B cell (primary cell): Measurements from ENCODE around the gene RCOR3. TPM values are rescaled to one million over a fixed set of nuclear protein-coding genes. Genes with fewer than 3 reads are reported as not detected.

Source experiments
- ATAC-seq: fragments of 200-7000 bp; cut with Tn5 transposase; one replicate; pipeline ENCODE4 v1.10.0; 2021; ENCODE audit warnings: low read depth, mild to moderate bottlenecking, moderate number of reproducible peaks, moderate library complexity
- CTCF ChIA-PET: fragments of 350-600 bp; sonication (Branson Sonifier 250); formaldehyde crosslinking; loops from one replicate; lab custom pipeline; 2021; ENCODE audit warnings: antibody characterized with exemption, inconsistent platforms; lab: Charles Lee
- POLR2A ChIA-PET: fragments of 350-600 bp; sonication (Branson Sonifier 250); formaldehyde crosslinking; loops from one replicate; lab custom pipeline; 2021; ENCODE audit warnings: antibody characterized with exemption; lab: Charles Lee
- DNase-seq: peaks from one replicate; pipeline ENCODE4 v3.0.0; 2013
- H2AFZ ChIP-seq: 2 replicates; pipeline ENCODE4 v1.6.1; 2012; ENCODE audit warnings: mild to moderate bottlenecking, low read depth, low read length; ENCODE audit not compliant: insufficient read depth, poor library complexity, severe bottlenecking
- H3K27ac ChIP-seq, 2 donors: 1 replicate in 1 of 2; 2 replicates in 1 of 2; pipeline ENCODE4 v1.5.1; 2012 to 2013; ENCODE audit warnings: low read length in 2 of 2, mild to moderate bottlenecking in 2 of 2, moderate library complexity in 1 of 2
- H3K27me3 ChIP-seq, 4 experiments: fragments of 200-600 bp in 1 of 4; sonication (generic) in 1 of 4; replicated peaks in 1 of 4; 1 replicate in 2 of 4; 2 replicates in 2 of 4; pipeline versions ENCODE4 v1.6.1 to v1.7.0; 2013 to 2016; ENCODE audit warnings: low read length in 3 of 4, mild to moderate bottlenecking in 2 of 4, mixed read lengths in 1 of 4, moderate library complexity in 1 of 4; ENCODE audit not compliant: insufficient read depth in 4 of 4, control insufficient read depth in 3 of 4; ENCODE audit errors: control extremely low read depth in 1 of 4
- H3K36me3 ChIP-seq, 2 experiments: replicated peaks in 1 of 2; 1 replicate in 1 of 2; 2 replicates in 1 of 2; pipeline versions ENCODE4 v1.6.1 to v1.7.1; 2013; ENCODE audit warnings: low read length in 1 of 2; ENCODE audit not compliant: insufficient read depth in 2 of 2, control insufficient read depth in 1 of 2; ENCODE audit errors: control extremely low read depth in 1 of 2, extremely low read depth in 1 of 2
- H3K4me1 ChIP-seq, 2 donors: fragments of 200-600 bp in 1 of 2; sonication (generic) in 1 of 2; 1 replicate in 1 of 2; 2 replicates in 1 of 2; pipeline versions ENCODE4 v1.5.1 to v1.6.1; 2013 to 2017; ENCODE audit warnings: low read length in 2 of 2; ENCODE audit not compliant: control insufficient read depth in 2 of 2, insufficient read depth in 2 of 2
- H3K4me2 ChIP-seq: replicated peaks from 2 replicates; pipeline ENCODE3; 2012; ENCODE audit warnings: mild to moderate bottlenecking, low read depth, low read length; ENCODE audit not compliant: poor library complexity, severe bottlenecking
- H3K4me3 ChIP-seq, 5 experiments: fragments of 200-600 bp in 1 of 5; sonication (generic) in 1 of 5; 1 replicate in 3 of 5; 2 replicates in 2 of 5; pipeline versions ENCODE4 v1.5.1 to v1.7.0; 2011 to 2016; ENCODE audit warnings: low read length in 4 of 5, mild to moderate bottlenecking in 4 of 5, low read depth in 2 of 5, control low read depth in 1 of 5, moderate library complexity in 1 of 5; ENCODE audit not compliant: insufficient read depth in 1 of 5; ENCODE audit errors: control extremely low read depth in 1 of 5, extremely low read depth in 1 of 5
- H3K79me2 ChIP-seq: fragments of 200-600 bp; sonication (generic); one replicate; pipeline ENCODE4 v1.6.0; 2016; ENCODE audit warnings: low read length; ENCODE audit not compliant: control insufficient read depth, insufficient read depth
- H3K9ac ChIP-seq: fragments of 200-600 bp; sonication (generic); 2 replicates; pipeline ENCODE4 v1.6.1; 2017; ENCODE audit warnings: mild to moderate bottlenecking, low read length, moderate library complexity
- H3K9me3 ChIP-seq, 3 donors: one replicate each; pipeline versions ENCODE4 v1.6.1 to v1.7.1; 2013; ENCODE audit warnings: low read length in 2 of 3; ENCODE audit not compliant: control insufficient read depth in 2 of 3, insufficient read depth in 1 of 3; ENCODE audit errors: control extremely low read depth in 1 of 3
- H4K20me1 ChIP-seq: 2 replicates; pipeline ENCODE4 v1.6.0; 2012; ENCODE audit warnings: mild to moderate bottlenecking, low read length; ENCODE audit not compliant: insufficient read depth, control insufficient read depth, poor library complexity, severe bottlenecking
- H3K27ac Mint-ChIP-seq: one replicate; pipeline ENCODE4 v1.8.0; 2021; ENCODE audit warnings: mixed read lengths
- H3K27me3 Mint-ChIP-seq: one replicate; pipeline ENCODE4 v1.8.0; 2021; ENCODE audit warnings: mixed read lengths
- H3K4me1 Mint-ChIP-seq: one replicate; pipeline ENCODE4 v1.8.0; 2021; ENCODE audit warnings: mixed read lengths
- H3K4me3 Mint-ChIP-seq: one replicate; pipeline ENCODE4 v1.8.0; 2021; ENCODE audit warnings: mixed read lengths
- H3K9me3 Mint-ChIP-seq: one replicate; pipeline ENCODE4 v1.8.0; 2022; ENCODE audit warnings: mixed read lengths; ENCODE audit not compliant: insufficient read depth
- EZH2 ChIP-seq: IDR thresholded peaks from 2 replicates; pipeline ENCODE4 v1.6.1; 2012; ENCODE audit warnings: borderline replicate concordance, low read depth, mild to moderate bottlenecking, moderate library complexity, low read length; ENCODE audit not compliant: insufficient read depth, poor library complexity, severe bottlenecking
- WGBS: methylation state at CpG from one replicate; pipeline ENCODE4 v1.1.5; 2013; ENCODE audit warnings: missing lambda C conversion rate; ENCODE audit not compliant: insufficient coverage; 5-methylcytosine and 5-hydroxymethylcytosine counted together
- intact Hi-C: fragments of 100-400 bp; cut with micrococcal nuclease; formaldehyde crosslinking; loops from one replicate; pipeline ENCODE4 v1.10.0; 2022
- polyA plus RNA-seq: library from polyadenylated mRNA; depleted of rRNA; stranded (reverse); fragments of >200 nt; gene quantifications from 2 replicates; pipeline ENCODE4 v1.2.3, GENCODE V29; 2012
- total RNA-seq, 2 donors: library from RNA; stranded (reverse); fragments of 120-200 nt in 1 of 2; gene quantifications; 1 replicate in 1 of 2; 2 replicates in 1 of 2; pipeline versions ENCODE4 v1.2.3 to v1.2.4, GENCODE V29; 2013 to 2022
- TF ChIP-seq, protein P1 (sequence below): fragments of 200-600 bp; IDR thresholded peaks from one replicate; pipeline ENCODE4 v1.8.0; 2022; ENCODE audit warnings: antibody characterized with exemption, mild to moderate bottlenecking

The RCOR3 gene
- total and polyA plus RNA-seq, 2 donors (not counting 1 experiment from before 2014, with no cell fraction given), result 42.7 to 120 TPM

DNA sequence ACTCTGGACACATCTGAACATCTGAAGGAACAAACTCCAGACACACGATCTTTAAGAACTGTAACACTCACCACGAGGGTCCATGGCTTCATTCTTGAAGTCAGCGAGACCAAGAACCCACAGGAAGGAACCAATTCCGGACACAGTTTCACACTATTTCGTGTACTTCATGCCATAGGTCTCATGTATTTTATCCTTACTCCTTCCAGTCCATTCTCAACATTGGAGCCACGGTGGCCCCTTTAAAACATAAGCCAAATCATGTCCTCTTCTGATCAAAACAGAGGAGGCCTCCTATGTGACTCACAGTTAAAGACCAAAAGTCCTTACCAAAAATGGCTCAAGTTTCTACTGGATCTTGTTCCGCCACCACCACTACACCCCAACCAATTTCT is 29.8 kb upstream of the RCOR3 start:
- ATAC-seq (no peak), DNase-seq (peak; percentile 4)
- no peak for TF ChIP-seq EZH2
- TF ChIP-seq, protein P1, sequence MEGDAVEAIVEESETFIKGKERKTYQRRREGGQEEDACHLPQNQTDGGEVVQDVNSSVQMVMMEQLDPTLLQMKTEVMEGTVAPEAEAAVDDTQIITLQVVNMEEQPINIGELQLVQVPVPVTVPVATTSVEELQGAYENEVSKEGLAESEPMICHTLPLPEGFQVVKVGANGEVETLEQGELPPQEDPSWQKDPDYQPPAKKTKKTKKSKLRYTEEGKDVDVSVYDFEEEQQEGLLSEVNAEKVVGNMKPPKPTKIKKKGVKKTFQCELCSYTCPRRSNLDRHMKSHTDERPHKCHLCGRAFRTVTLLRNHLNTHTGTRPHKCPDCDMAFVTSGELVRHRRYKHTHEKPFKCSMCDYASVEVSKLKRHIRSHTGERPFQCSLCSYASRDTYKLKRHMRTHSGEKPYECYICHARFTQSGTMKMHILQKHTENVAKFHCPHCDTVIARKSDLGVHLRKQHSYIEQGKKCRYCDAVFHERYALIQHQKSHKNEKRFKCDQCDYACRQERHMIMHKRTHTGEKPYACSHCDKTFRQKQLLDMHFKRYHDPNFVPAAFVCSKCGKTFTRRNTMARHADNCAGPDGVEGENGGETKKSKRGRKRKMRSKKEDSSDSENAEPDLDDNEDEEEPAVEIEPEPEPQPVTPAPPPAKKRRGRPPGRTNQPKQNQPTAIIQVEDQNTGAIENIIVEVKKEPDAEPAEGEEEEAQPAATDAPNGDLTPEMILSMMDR, result no peak
- H3K4me3 Mint-ChIP-seq, result peak overlapping the region; percentile 30
- no peaks in the 10 kb centered on the region for H3K9me3 Mint-ChIP-seq
- Histone ChIP-seq H3K9ac (no peak overlapping the region), H3K9me3 (peaks cover 0 to 2% (median 0%) of the 10 kb centered on the region in 3 donors), H2AFZ (peak overlapping the region; percentile 64), H3K4me2 (no peak overlapping the region), H3K36me3 (no peaks in the 10 kb centered on the region), H4K20me1 (no peaks in the 10 kb centered on the region), H3K79me2 (no peaks in the 10 kb centered on the region), H3K27ac (no peak overlapping the region), H3K4me1 (peaks cover 0 to 7% of the 10 kb centered on the region in 2 donors), H3K4me3 (no peak overlapping the region), H3K27me3 (no peaks in the 10 kb centered on the region)
- 23% methylated on average over 7 of the region's 7 CpGs for WGBS
- peaks cover 3% of the 10 kb centered on the region for H3K27me3 Mint-ChIP-seq
- POLR2A ChIA-PET, result no interaction called here
- no peak overlapping the region for H3K27ac Mint-ChIP-seq
- CTCF ChIA-PET, result no interaction called here
- H3K4me1 Mint-ChIP-seq, result peaks cover 9% of the 10 kb centered on the region
- intact Hi-C loops, result no loop called here

DNA sequence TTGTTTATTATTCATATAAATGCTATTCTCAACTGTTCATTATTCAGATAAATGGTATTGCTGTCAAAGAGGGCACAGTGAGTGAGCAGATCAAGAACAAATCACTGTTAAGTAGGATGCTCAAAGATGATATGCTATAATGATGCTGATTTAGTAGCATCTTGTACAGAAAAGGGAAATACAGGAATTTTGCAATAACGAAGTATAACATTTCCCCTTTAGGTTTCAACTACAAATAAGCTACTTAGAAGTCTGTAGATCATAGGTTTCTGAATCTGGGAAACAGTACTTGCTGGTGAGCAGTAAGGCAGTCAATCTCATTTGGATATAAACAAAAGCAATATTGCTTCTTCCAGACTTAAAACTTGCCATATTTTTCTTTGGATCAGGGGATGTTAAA is 27.3 kb upstream of the RCOR3 start:
- POLR2A ChIA-PET, result no interaction called here
- Mint-ChIP-seq H3K27ac (no peak overlapping the region), H3K27me3 (peaks cover 3% of the 10 kb centered on the region), H3K4me1 (peaks cover 9% of the 10 kb centered on the region), H3K4me3 (no peak overlapping the region), H3K9me3 (no peaks in the 10 kb centered on the region)
- Histone ChIP-seq H3K4me2 (no peak overlapping the region), H4K20me1 (no peaks in the 10 kb centered on the region), H3K4me3 (no peak overlapping the region), H3K9ac (no peak overlapping the region), H3K79me2 (no peaks in the 10 kb centered on the region), H3K27ac (no peak overlapping the region), H3K27me3 (no peaks in the 10 kb centered on the region), H2AFZ (no peak overlapping the region), H3K4me1 (peaks cover 0 to 7% of the 10 kb centered on the region in 2 donors), H3K36me3 (no peaks in the 10 kb centered on the region), H3K9me3 (peaks cover 0 to 2% (median 0%) of the 10 kb centered on the region in 3 donors)
- CTCF ChIA-PET, result no interaction called here
- ATAC-seq (no peak), DNase-seq (no peak)
- intact Hi-C loops, result no loop called here
- no peak for TF ChIP-seq EZH2
- TF ChIP-seq, protein P1, result no peak
- no CpG with 5 or more reads among the region's 1 CpG for WGBS
